DOHH2 (cell line): ENCODE results near the gene SNRNP25.

Experiments used
- H3F3A ChIP-seq: fragments of 200-600 bp; sonication (generic), shearing (Covaris generic); 2 replicates; pipeline ENCODE4 v1.6.0; 2016; ENCODE audit warnings: antibody characterized with exemption, mild to moderate bottlenecking; ENCODE audit not compliant: control insufficient read depth, insufficient read depth
- H3K27ac ChIP-seq: fragments of 200-600 bp; sonication (generic); 2 replicates; pipeline ENCODE4 v1.5.1; 2014; ENCODE audit warnings: low read depth, mild to moderate bottlenecking, low read length, moderate library complexity
- H3K27me3 ChIP-seq: fragments of 200-600 bp; sonication (generic); 2 replicates; pipeline ENCODE4 v1.6.1; 2014; ENCODE audit warnings: mild to moderate bottlenecking, low read length, mixed read lengths; ENCODE audit not compliant: control insufficient read depth
- H3K36me3 ChIP-seq: fragments of 200-600 bp; sonication (generic); 2 replicates; pipeline ENCODE4 v1.6.1; 2014; ENCODE audit warnings: mild to moderate bottlenecking, low read length, moderate library complexity, mixed read lengths; ENCODE audit not compliant: control insufficient read depth
- H3K4me1 ChIP-seq: fragments of 200-600 bp; sonication (generic); 2 replicates; pipeline ENCODE4 v1.6.1; 2014; ENCODE audit warnings: mild to moderate bottlenecking, low read length, mixed read lengths; ENCODE audit not compliant: control insufficient read depth
- H3K4me2 ChIP-seq: fragments of 200-600 bp; sonication (generic); 2 replicates; pipeline ENCODE4 v1.6.0; 2014; ENCODE audit warnings: mild to moderate bottlenecking, low read length, moderate library complexity
- H3K4me3 ChIP-seq: fragments of 200-600 bp; sonication (generic); 2 replicates; pipeline ENCODE4 v1.5.1; 2014; ENCODE audit warnings: mild to moderate bottlenecking, low read length, mixed read lengths
- H3K79me2 ChIP-seq: fragments of 200-600 bp; sonication (generic); 2 replicates; pipeline ENCODE4 v1.6.1; 2014; ENCODE audit warnings: mild to moderate bottlenecking, low read length, mixed read lengths; ENCODE audit not compliant: control insufficient read depth
- H3K9me2 ChIP-seq: fragments of 200-600 bp; sonication (generic); replicated peaks from 2 replicates; pipeline ENCODE4 v1.6.1; 2014; ENCODE audit warnings: mild to moderate bottlenecking, low read length, mixed read lengths; ENCODE audit not compliant: control insufficient read depth
- H3K9me3 ChIP-seq: fragments of 200-600 bp; sonication (generic); 2 replicates; pipeline ENCODE4 v1.6.1; 2014; ENCODE audit warnings: antibody characterized with exemption, low read length, mixed read lengths; ENCODE audit not compliant: control insufficient read depth, insufficient read depth
- H4K20me1 ChIP-seq: fragments of 200-600 bp; sonication (generic); 2 replicates; pipeline ENCODE4 v1.6.0; 2014; ENCODE audit warnings: low read depth, mild to moderate bottlenecking, antibody characterized with exemption, low read length, moderate library complexity; ENCODE audit not compliant: control insufficient read depth, insufficient read depth
- CTCF ChIP-seq: fragments of 200-600 bp; sonication (generic); IDR thresholded peaks from one replicate; pipeline ENCODE4 v1.5.1; 2014; ENCODE audit warnings: antibody characterized with exemption, mild to moderate bottlenecking, low read depth, low read length; ENCODE audit not compliant: poor library complexity, severe bottlenecking
- EZH2phosphoT487 ChIP-seq: fragments of 200-600 bp; sonication (generic); IDR thresholded peaks from 2 replicates; pipeline ENCODE4 v1.6.1; 2017; ENCODE audit warnings: borderline replicate concordance, mild to moderate bottlenecking, antibody characterized with exemption, low read length, moderate library complexity, mixed read lengths

The SNRNP25 gene

GRCh38 chr16:102060-102855, 48.6 kb downstream of the SNRNP25 start:
- Histone ChIP-seq H3K4me1 (no peaks in the 10 kb centered on the region), H3K4me2 (no peak overlapping the region), H3K4me3 (no peak overlapping the region), H3K36me3 (peaks cover 32% of the 10 kb centered on the region), H3K27ac (no peak overlapping the region), H3K27me3 (no peaks in the 10 kb centered on the region), H4K20me1 (no peaks in the 10 kb centered on the region), H3F3A (no peaks in the 10 kb centered on the region), H3K9me2 (no peaks in the 10 kb centered on the region), H3K9me3 (no peaks in the 10 kb centered on the region), H3K79me2 (no peaks in the 10 kb centered on the region)
- TF ChIP-seq EZH2phosphoT487, result no peak
- TF ChIP-seq CTCF, result no peak

GRCh38 chr16:104355-104754, 50.7 kb downstream of the SNRNP25 start:
- Histone ChIP-seq H3K4me1 (no peaks in the 10 kb centered on the region), H3F3A (peaks cover 11% of the 10 kb centered on the region; the same call in 1 of the 2 replicates), H4K20me1 (no peaks in the 10 kb centered on the region), H3K27me3 (no peaks in the 10 kb centered on the region), H3K36me3 (peaks cover 33% of the 10 kb centered on the region), H3K4me2 (no peak overlapping the region), H3K4me3 (no peak overlapping the region), H3K79me2 (no peaks in the 10 kb centered on the region), H3K27ac (no peak overlapping the region), H3K9me3 (no peaks in the 10 kb centered on the region), H3K9me2 (no peaks in the 10 kb centered on the region)
- TF ChIP-seq EZH2phosphoT487 (no peak), CTCF (no peak)

GRCh38 chr16:104928-105327, 51.3 kb downstream of the SNRNP25 start:
- TF ChIP-seq CTCF (no peak), EZH2phosphoT487 (no peak)
- no peak overlapping the region for H3K4me3 ChIP-seq
- H3K27ac ChIP-seq, result no peak overlapping the region
- H3K4me1 ChIP-seq, result no peaks in the 10 kb centered on the region
- H3K79me2 ChIP-seq, result no peaks in the 10 kb centered on the region
- H4K20me1 ChIP-seq, result no peaks in the 10 kb centered on the region
- no peaks in the 10 kb centered on the region for H3K27me3 ChIP-seq
- no peaks in the 10 kb centered on the region for H3K9me3 ChIP-seq
- H3F3A ChIP-seq, result peaks cover 11% of the 10 kb centered on the region; the same call in 1 of the 2 replicates
- H3K36me3 ChIP-seq, result peaks cover 35% of the 10 kb centered on the region
- H3K4me2 ChIP-seq, result no peak overlapping the region
- H3K9me2 ChIP-seq, result no peaks in the 10 kb centered on the region
